Liver (tissue), 9 donors: ENCODE results near the gene PAX8. TPM values are rescaled to one million over a fixed set of nuclear protein-coding genes. Genes with fewer than 3 reads are reported as not detected.

Source experiments
- DNase-seq: peaks from one replicate; pipeline ENCODE4 v3.0.0-alpha.2; 2017; ENCODE audit warnings: low spot score
- H3K27ac ChIP-seq, 2 donors: one replicate each; pipeline ENCODE4 v1.7.0; 2013; ENCODE audit warnings: inconsistent platforms in 2 of 2, low read length in 2 of 2, control low read depth in 1 of 2, low read depth in 1 of 2, mild to moderate bottlenecking in 1 of 2
- H3K27me3 ChIP-seq, 4 donors: one replicate each; pipeline versions ENCODE4 v1.6.1 to v1.7.0; 2013; ENCODE audit warnings: low read length in 3 of 4, inconsistent platforms in 1 of 4, mild to moderate bottlenecking in 1 of 4, moderate library complexity in 1 of 4; ENCODE audit not compliant: control insufficient read depth in 4 of 4, insufficient read depth in 4 of 4
- H3K36me3 ChIP-seq, 4 donors: one replicate each; pipeline versions ENCODE4 v1.6.1 to v1.7.0; 2013; ENCODE audit warnings: low read length in 3 of 4, mild to moderate bottlenecking in 3 of 4, low read depth in 1 of 4, moderate library complexity in 1 of 4; ENCODE audit not compliant: control insufficient read depth in 4 of 4, insufficient read depth in 3 of 4
- H3K4me1 ChIP-seq, 4 donors: one replicate each; pipeline versions ENCODE4 v1.6.1 to v1.7.0; 2013; ENCODE audit warnings: low read length in 3 of 4, mild to moderate bottlenecking in 3 of 4, moderate library complexity in 1 of 4; ENCODE audit not compliant: control insufficient read depth in 4 of 4, insufficient read depth in 4 of 4
- H3K4me3 ChIP-seq, 3 donors: one replicate each; pipeline versions ENCODE4 v1.6.1 to v1.7.0; 2013; ENCODE audit warnings: low read length in 3 of 3, control low read depth in 1 of 3, low read depth in 1 of 3, mild to moderate bottlenecking in 1 of 3
- H3K9ac ChIP-seq, 2 donors: one replicate each; pipeline ENCODE4 v1.7.0; 2013; ENCODE audit warnings: low read length in 2 of 2, mild to moderate bottlenecking in 2 of 2, moderate library complexity in 2 of 2, control low read depth in 1 of 2, low read depth in 1 of 2
- H3K9me3 ChIP-seq, 4 donors: one replicate each; pipeline versions ENCODE4 v1.6.1 to v1.7.0; 2013; ENCODE audit warnings: low read length in 3 of 4; ENCODE audit not compliant: control insufficient read depth in 4 of 4
- EGR1 ChIP-seq, 2 donors: IDR thresholded peaks; 2 replicates each; pipeline ENCODE4 v1.6.1; 2016 to 2018; ENCODE audit warnings: antibody characterized with exemption in 2 of 2, low read depth in 2 of 2
- FOXA1 ChIP-seq: IDR thresholded peaks from 2 replicates; pipeline ENCODE4 v1.6.1; 2016; ENCODE audit warnings: antibody characterized with exemption
- FOXA2 ChIP-seq: IDR thresholded peaks from 2 replicates; pipeline ENCODE4 v1.6.1; 2016; ENCODE audit warnings: antibody characterized with exemption
- GABPA ChIP-seq, 2 donors: IDR thresholded peaks in 1 of 2; conservative IDR thresholded peaks in 1 of 2; 2 replicates each; pipeline ENCODE4 v1.6.1; 2016; ENCODE audit warnings: antibody characterized with exemption in 2 of 2, mild to moderate bottlenecking in 1 of 2, moderate library complexity in 1 of 2
- HNF4A ChIP-seq, 2 donors: conservative IDR thresholded peaks; 2 replicates each; pipeline ENCODE4 v1.6.1; 2016; ENCODE audit warnings: antibody characterized with exemption in 2 of 2, mild to moderate bottlenecking in 2 of 2
- HNF4G ChIP-seq: IDR thresholded peaks from 2 replicates; pipeline ENCODE4 v1.6.1; 2016; ENCODE audit warnings: antibody characterized with exemption
- JUND ChIP-seq, 2 donors: IDR thresholded peaks; 2 replicates each; pipeline ENCODE4 v1.6.1; 2016; ENCODE audit warnings: antibody characterized with exemption in 2 of 2
- NR2F2 ChIP-seq: IDR thresholded peaks from 2 replicates; pipeline ENCODE4 v1.6.1; 2016; ENCODE audit warnings: antibody characterized with exemption
- RAD21 ChIP-seq, 2 donors: IDR thresholded peaks; 2 replicates each; pipeline ENCODE4 v1.6.1; 2016; ENCODE audit warnings: antibody characterized with exemption in 2 of 2, mild to moderate bottlenecking in 2 of 2
- RXRA ChIP-seq, 2 donors: IDR thresholded peaks; 2 replicates each; pipeline ENCODE4 v1.6.1; 2017 to 2018; ENCODE audit warnings: antibody characterized with exemption in 2 of 2, mild to moderate bottlenecking in 1 of 2
- SP1 ChIP-seq: IDR thresholded peaks from 2 replicates; pipeline ENCODE4 v1.6.1; 2018; ENCODE audit warnings: antibody characterized with exemption, mild to moderate bottlenecking
- TAF1 ChIP-seq: conservative IDR thresholded peaks from 2 replicates; pipeline ENCODE4 v1.6.1; 2016; ENCODE audit warnings: antibody characterized with exemption, mild to moderate bottlenecking
- YY1 ChIP-seq: IDR thresholded peaks from 2 replicates; pipeline ENCODE4 v1.6.1; 2016; ENCODE audit warnings: antibody characterized with exemption, mild to moderate bottlenecking
- ZBTB33 ChIP-seq: IDR thresholded peaks from 2 replicates; pipeline ENCODE4 v1.6.1; 2016; ENCODE audit warnings: antibody characterized with exemption
- WGBS: extraction: QIAGEN DNeasy Blood & Tissue Kit; methylation state at CpG from one replicate; pipeline ENCODE4 v1.1.7; 2013; 5-methylcytosine and 5-hydroxymethylcytosine counted together
- polyA plus RNA-seq, 2 donors: library from polyadenylated mRNA; stranded (reverse) in 1 of 2; unstranded in 1 of 2; fragments of 200-250 nt in 1 of 2; fragments of >200 nt in 1 of 2; fragmentation: Nextera tagmentation in 1 of 2; extraction: Ambion mirVana in 1 of 2; gene quantifications; one replicate each; pipeline versions ENCODE4 v1.2.1 to v1.2.3, GENCODE V29; 2013 to 2015
- total RNA-seq, 2 donors: library from RNA; depleted of rRNA; stranded (reverse); fragments of >200 nt; gene quantifications; one replicate each; pipeline ENCODE4 v1.2.3, GENCODE V29; 2014
- TF ChIP-seq, protein P1 (sequence below): IDR thresholded peaks from 2 replicates; pipeline ENCODE4 v1.6.1; 2016; ENCODE audit warnings: antibody characterized with exemption, mild to moderate bottlenecking
- TF ChIP-seq, protein P2 (sequence below): IDR thresholded peaks from 2 replicates; pipeline ENCODE4 v1.6.1; 2016; ENCODE audit warnings: antibody characterized with exemption
- TF ChIP-seq, protein P3 (sequence below): IDR thresholded peaks from 2 replicates; pipeline ENCODE4 v1.6.1; 2016; ENCODE audit warnings: antibody characterized with exemption
- TF ChIP-seq, protein P4 (sequence below): fragments of 150-350 bp; IDR thresholded peaks from 2 replicates; pipeline ENCODE4 v1.5.1; 2017; ENCODE audit warnings: improper control_type of control experiment, low read depth, low read length; ENCODE audit not compliant: missing input control
- donor health status: healthy.
- donor health status: healthy.
- donor health status: healthy.
- donor health status: healthy.
- donor health status: healthy.

PAX8 gene
- total and polyA plus RNA-seq, 4 donors, result 0.09 to 0.85 (median 0.33) TPM

GRCh38 chr2:113253453-113253852 is 25.3 kb downstream of the PAX8 start:
- Histone ChIP-seq H3K9ac (no peak overlapping the region), H3K9me3 (no peaks in the 10 kb centered on the region), H3K4me3 (no peak overlapping the region), H3K4me1 (peaks cover 0 to 8% (median 5%) of the 10 kb centered on the region in 4 donors), H3K36me3 (no peaks in the 10 kb centered on the region), H3K27me3 (no peaks in the 10 kb centered on the region), H3K27ac (no peak overlapping the region)
- TF ChIP-seq JUND (IDR thresholded peaks at IDR 0.05), result no peak
- TF ChIP-seq, protein P1, sequence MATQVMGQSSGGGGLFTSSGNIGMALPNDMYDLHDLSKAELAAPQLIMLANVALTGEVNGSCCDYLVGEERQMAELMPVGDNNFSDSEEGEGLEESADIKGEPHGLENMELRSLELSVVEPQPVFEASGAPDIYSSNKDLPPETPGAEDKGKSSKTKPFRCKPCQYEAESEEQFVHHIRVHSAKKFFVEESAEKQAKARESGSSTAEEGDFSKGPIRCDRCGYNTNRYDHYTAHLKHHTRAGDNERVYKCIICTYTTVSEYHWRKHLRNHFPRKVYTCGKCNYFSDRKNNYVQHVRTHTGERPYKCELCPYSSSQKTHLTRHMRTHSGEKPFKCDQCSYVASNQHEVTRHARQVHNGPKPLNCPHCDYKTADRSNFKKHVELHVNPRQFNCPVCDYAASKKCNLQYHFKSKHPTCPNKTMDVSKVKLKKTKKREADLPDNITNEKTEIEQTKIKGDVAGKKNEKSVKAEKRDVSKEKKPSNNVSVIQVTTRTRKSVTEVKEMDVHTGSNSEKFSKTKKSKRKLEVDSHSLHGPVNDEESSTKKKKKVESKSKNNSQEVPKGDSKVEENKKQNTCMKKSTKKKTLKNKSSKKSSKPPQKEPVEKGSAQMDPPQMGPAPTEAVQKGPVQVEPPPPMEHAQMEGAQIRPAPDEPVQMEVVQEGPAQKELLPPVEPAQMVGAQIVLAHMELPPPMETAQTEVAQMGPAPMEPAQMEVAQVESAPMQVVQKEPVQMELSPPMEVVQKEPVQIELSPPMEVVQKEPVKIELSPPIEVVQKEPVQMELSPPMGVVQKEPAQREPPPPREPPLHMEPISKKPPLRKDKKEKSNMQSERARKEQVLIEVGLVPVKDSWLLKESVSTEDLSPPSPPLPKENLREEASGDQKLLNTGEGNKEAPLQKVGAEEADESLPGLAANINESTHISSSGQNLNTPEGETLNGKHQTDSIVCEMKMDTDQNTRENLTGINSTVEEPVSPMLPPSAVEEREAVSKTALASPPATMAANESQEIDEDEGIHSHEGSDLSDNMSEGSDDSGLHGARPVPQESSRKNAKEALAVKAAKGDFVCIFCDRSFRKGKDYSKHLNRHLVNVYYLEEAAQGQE, result no peak
- TF ChIP-seq, protein P2, sequence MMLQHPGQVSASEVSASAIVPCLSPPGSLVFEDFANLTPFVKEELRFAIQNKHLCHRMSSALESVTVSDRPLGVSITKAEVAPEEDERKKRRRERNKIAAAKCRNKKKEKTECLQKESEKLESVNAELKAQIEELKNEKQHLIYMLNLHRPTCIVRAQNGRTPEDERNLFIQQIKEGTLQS, result no peak
- TF ChIP-seq ZBTB33, result no peak
- no peak for TF ChIP-seq TAF1
- TF ChIP-seq RAD21 (IDR thresholded peaks at IDR 0.05), result no peak
- TF ChIP-seq HNF4A (conservative IDR thresholded peaks at IDR 0.05), result no peak
- no peak for TF ChIP-seq FOXA1
- TF ChIP-seq, protein P3, sequence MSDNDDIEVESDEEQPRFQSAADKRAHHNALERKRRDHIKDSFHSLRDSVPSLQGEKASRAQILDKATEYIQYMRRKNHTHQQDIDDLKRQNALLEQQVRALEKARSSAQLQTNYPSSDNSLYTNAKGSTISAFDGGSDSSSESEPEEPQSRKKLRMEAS, result no peak
- TF ChIP-seq EGR1 (IDR thresholded peaks at IDR 0.05; ENCODE audit: low read depth in 2 of 2), result no peak
- no peak for TF ChIP-seq SP1
- TF ChIP-seq HNF4G, result no peak
- TF ChIP-seq RXRA (IDR thresholded peaks at IDR 0.05), result no peak
- TF ChIP-seq YY1, result no peak
- TF ChIP-seq NR2F2, result no peak
- no peak for TF ChIP-seq GABPA (IDR thresholded peaks at IDR 0.05 in 1 of 2, conservative IDR thresholded peaks at IDR 0.05 in 1 of 2)
- TF ChIP-seq, protein P4, sequence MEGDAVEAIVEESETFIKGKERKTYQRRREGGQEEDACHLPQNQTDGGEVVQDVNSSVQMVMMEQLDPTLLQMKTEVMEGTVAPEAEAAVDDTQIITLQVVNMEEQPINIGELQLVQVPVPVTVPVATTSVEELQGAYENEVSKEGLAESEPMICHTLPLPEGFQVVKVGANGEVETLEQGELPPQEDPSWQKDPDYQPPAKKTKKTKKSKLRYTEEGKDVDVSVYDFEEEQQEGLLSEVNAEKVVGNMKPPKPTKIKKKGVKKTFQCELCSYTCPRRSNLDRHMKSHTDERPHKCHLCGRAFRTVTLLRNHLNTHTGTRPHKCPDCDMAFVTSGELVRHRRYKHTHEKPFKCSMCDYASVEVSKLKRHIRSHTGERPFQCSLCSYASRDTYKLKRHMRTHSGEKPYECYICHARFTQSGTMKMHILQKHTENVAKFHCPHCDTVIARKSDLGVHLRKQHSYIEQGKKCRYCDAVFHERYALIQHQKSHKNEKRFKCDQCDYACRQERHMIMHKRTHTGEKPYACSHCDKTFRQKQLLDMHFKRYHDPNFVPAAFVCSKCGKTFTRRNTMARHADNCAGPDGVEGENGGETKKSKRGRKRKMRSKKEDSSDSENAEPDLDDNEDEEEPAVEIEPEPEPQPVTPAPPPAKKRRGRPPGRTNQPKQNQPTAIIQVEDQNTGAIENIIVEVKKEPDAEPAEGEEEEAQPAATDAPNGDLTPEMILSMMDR, result no peak
- no peak for TF ChIP-seq FOXA2
- WGBS, result 97% methylated on average over 4 of the region's 4 CpGs
- DNase-seq, result no peak
